K562 (cell line): ENCODE results near the gene BRICD5. TPM values are rescaled to one million over a fixed set of nuclear protein-coding genes. Genes with fewer than 3 reads are reported as not detected.

Experiments
- ATAC-seq: fragments of 200-7000 bp; cut with Tn5 transposase; 3 replicates; pipeline ENCODE4 v1.9.1; 2020; ENCODE audit warnings: moderate library complexity
- BruUV-seq: library from RNA; stranded (reverse); fragments of 400-500 nt; replicated peaks from 2 replicates; lab custom pipeline; 2021; lab: Mats Ljungman, UMichigan
- CTCF ChIA-PET: fragments of 300-600 bp; formaldehyde crosslinking; extraction: SDS; loops from one replicate; lab custom pipeline; 2021; ENCODE audit warnings: low intra/inter-chr PET ratio; lab: Yijun Ruan, JAX
- POLR2A ChIA-PET: fragments of 300-600, 350-650 bp; sonication (Branson Sonifier 250); formaldehyde crosslinking; extraction: SDS; loops from one replicate; lab custom pipeline; 2021; ENCODE audit warnings: antibody characterized with exemption, inconsistent platforms; lab: Yijun Ruan, JAX
- DNase-seq, 4 experiments: peaks; one replicate each; pipeline versions ENCODE4 v3.0.0 to v3.0.0-alpha.2; 2011 to 2018; ENCODE audit warnings: low spot score in 3 of 4, mixed read lengths in 3 of 4; ENCODE audit errors: extremely low read depth in 1 of 4
- FAIRE-seq: peaks from 2 replicates; lab custom pipeline; 2011; peaks lifted over from hg19 to GRCh38; lab: Jason Lieb, UNC
- H2AFZ ChIP-seq: 2 replicates; pipeline ENCODE4 v1.6.0; 2011; ENCODE audit warnings: low read depth, low read length, control low read depth, inconsistent platforms
- H3K27ac ChIP-seq: fragments of 200-600 bp; 3 replicates; pipeline ENCODE4 v1.8.0; 2011; ENCODE audit warnings: low read depth, mild to moderate bottlenecking, control low read depth, inconsistent platforms, low read length, moderate library complexity, mixed read lengths; ENCODE audit errors: extremely low read depth
- H3K27me3 ChIP-seq, 2 experiments: fragments of 300-600 bp in 1 of 2; 2 replicates in 1 of 2; 3 replicates in 1 of 2; pipeline versions ENCODE4 v1.6.0 to v1.8.0; 2011; ENCODE audit warnings: inconsistent platforms in 2 of 2, low read length in 2 of 2, mild to moderate bottlenecking in 1 of 2, mixed read lengths in 1 of 2, moderate library complexity in 1 of 2; ENCODE audit not compliant: control insufficient read depth in 2 of 2, insufficient read depth in 2 of 2
- H3K36me3 ChIP-seq: fragments of 300-600 bp; 3 replicates; pipeline ENCODE4 v1.8.0; 2011; ENCODE audit warnings: mild to moderate bottlenecking, low read length, inconsistent platforms; ENCODE audit not compliant: control insufficient read depth, insufficient read depth
- H3K4me1 ChIP-seq, 2 experiments: fragments of 200-600 bp in 1 of 2; replicated peaks in 1 of 2; 2 replicates in 1 of 2; 3 replicates in 1 of 2; pipeline versions ENCODE4 v1.5.1 to v1.8.0; 2011; ENCODE audit warnings: inconsistent platforms in 2 of 2, low read length in 2 of 2, mild to moderate bottlenecking in 1 of 2, mixed read lengths in 1 of 2, moderate library complexity in 1 of 2; ENCODE audit not compliant: control insufficient read depth in 2 of 2, insufficient read depth in 2 of 2
- H3K4me2 ChIP-seq: 2 replicates; pipeline ENCODE4 v1.6.1; 2011; ENCODE audit warnings: low read length, control low read depth, inconsistent platforms, mixed read lengths; ENCODE audit not compliant: insufficient read depth
- H3K4me3 ChIP-seq: fragments of 200-600 bp; sonication (generic), shearing (Covaris generic); 2 replicates; pipeline ENCODE4 v1.5.1; 2016; ENCODE audit warnings: control low read depth, inconsistent platforms
- H3K79me2 ChIP-seq: fragments of 200-600 bp; 3 replicates; pipeline ENCODE4 v1.8.0; 2011; ENCODE audit warnings: low read length, inconsistent platforms; ENCODE audit not compliant: control insufficient read depth, insufficient read depth
- H3K9ac ChIP-seq, 2 experiments: 2 replicates each; pipeline versions ENCODE4 v1.6.0 to v1.6.1; 2011; ENCODE audit warnings: low read depth in 2 of 2, low read length in 2 of 2, control low read depth in 1 of 2, inconsistent platforms in 1 of 2, mild to moderate bottlenecking in 1 of 2, mixed read lengths in 1 of 2; ENCODE audit not compliant: insufficient read depth in 1 of 2
- H3K9me1 ChIP-seq: one replicate; pipeline ENCODE4 v1.6.0; 2011; ENCODE audit warnings: inconsistent platforms, mild to moderate bottlenecking, low read length, moderate library complexity; ENCODE audit not compliant: control insufficient read depth, insufficient read depth
- H3K9me3 ChIP-seq: replicated peaks from 2 replicates; pipeline ENCODE4 v1.5.1; 2011; ENCODE audit warnings: low read depth, low read length, inconsistent platforms; ENCODE audit not compliant: control insufficient read depth, insufficient read depth
- H4K20me1 ChIP-seq: replicated peaks from 2 replicates; pipeline ENCODE4 v1.6.1; 2011; ENCODE audit warnings: low read length, inconsistent platforms, mixed read lengths; ENCODE audit not compliant: control insufficient read depth, insufficient read depth
- KDM4B ChIP-seq, 2 experiments: fragments of 450-650 bp in 1 of 2; sonication (generic) in 1 of 2; IDR thresholded peaks; 2 replicates each; pipeline ENCODE4 v1.6.1; 2016 to 2017; ENCODE audit warnings: borderline replicate concordance in 2 of 2, antibody characterized with exemption in 1 of 2, low read depth in 1 of 2, mild to moderate bottlenecking in 1 of 2
- KLF6 ChIP-seq: fragments of 250-450 bp; sonication (Bioruptor Pico); IDR thresholded peaks from 2 replicates; pipeline ENCODE4 v1.4.0; 2020; ENCODE audit warnings: mild to moderate bottlenecking, moderate library complexity, borderline replicate concordance
- NR2C1 ChIP-seq, 2 experiments: fragments of 450-650 bp; IDR thresholded peaks; 2 replicates each; pipeline ENCODE4 v1.6.1; 2017; ENCODE audit warnings: mild to moderate bottlenecking in 2 of 2, antibody characterized with exemption in 1 of 2, inconsistent platforms in 1 of 2, missing compliant biosample characterization in 1 of 2, missing genetic modification characterization in 1 of 2
- POLR2AphosphoS2 ChIP-seq: IDR thresholded peaks from 2 replicates; pipeline ENCODE4 v1.6.1; 2012; ENCODE audit warnings: low read length, improper control_type of control experiment
- POLR3G ChIP-seq: IDR thresholded peaks from 2 replicates; pipeline ENCODE4 v1.6.1; 2011; ENCODE audit not compliant: insufficient read length, insufficient replicate concordance; ENCODE audit errors: extremely low read depth
- SIRT6 ChIP-seq: IDR thresholded peaks from one replicate; pipeline ENCODE4 v1.6.1; 2012; ENCODE audit warnings: low read depth, mild to moderate bottlenecking, control low read depth, inconsistent platforms, low read length, moderate library complexity
- TAF1 ChIP-seq: IDR thresholded peaks from 2 replicates; pipeline ENCODE4 v1.6.1; 2011; ENCODE audit warnings: mild to moderate bottlenecking, low read length, moderate library complexity; ENCODE audit not compliant: insufficient read depth, control insufficient read depth, severe bottlenecking; ENCODE audit errors: extremely low read depth
- TEAD2 ChIP-seq: fragments of 450-650 bp; IDR thresholded peaks from 2 replicates; pipeline ENCODE4 v1.6.1; 2016; ENCODE audit warnings: missing genetic modification characterization, control low read depth, missing compliant biosample characterization
- ZBED1 ChIP-seq: IDR thresholded peaks from 2 replicates; pipeline ENCODE4 v1.6.1; 2014
- ZNF263 ChIP-seq: sonication (generic); formaldehyde crosslinking; IDR thresholded peaks from 2 replicates; pipeline ENCODE4 v1.8.0; 2022; ENCODE audit warnings: mild to moderate bottlenecking, missing genetic modification reagents, borderline replicate concordance
- ZNF699 ChIP-seq: fragments of 250-450 bp; sonication (Bioruptor Pico); IDR thresholded peaks from 2 replicates; pipeline ENCODE4 v1.8.0; 2021; ENCODE audit warnings: mild to moderate bottlenecking, moderate library complexity; ENCODE audit not compliant: insufficient replicate concordance
- ZNF77 ChIP-seq: fragments of 250-450 bp; sonication (Bioruptor Pico); IDR thresholded peaks from 2 replicates; pipeline ENCODE4 v1.5.0; 2020
- whole genome bisulfite sequencing: fragments of 100-300 bp; shearing (Covaris generic); methylation state at CpG from one replicate; pipeline ENCODE4 v1.1.6; 2016; ENCODE audit warnings: low coverage, mixed read lengths; ENCODE audit not compliant: insufficient coverage; ENCODE audit errors: missing lambda C conversion rate; 5-methylcytosine and 5-hydroxymethylcytosine counted together
- in situ Hi-C: fragments of 300-500 bp; cut with MboI; formaldehyde crosslinking; loops from 4 replicates; pipeline ENCODE4 v1.15.0; 2018; ENCODE audit warnings: inconsistent platforms, mixed read lengths
- intact Hi-C: fragments of 100-400 bp; cut with micrococcal nuclease; formaldehyde crosslinking; loops from 2 replicates; pipeline ENCODE4 v1.14.2; 2022
- polyA plus RNA-seq, 8 experiments: library from polyadenylated mRNA; depleted of rRNA in 4 of 8; stranded (reverse) in 5 of 8; unstranded in 3 of 8; fragments of >200 nt; fragmentation: Nextera tagmentation in 2 of 8; fragmentation: Illumina TruSeq in 1 of 8; extraction: Ambion mirVana in 2 of 8; extraction: Trizol in 1 of 8; gene quantifications; 2 replicates each; pipeline versions ENCODE4 v1.2.1 to v1.2.3, GENCODE V29; 2011 to 2014; ENCODE audit warnings: inconsistent platforms in 1 of 8, missing spikeins in 1 of 8
- total RNA-seq, 7 experiments: library from RNA; depleted of rRNA in 6 of 7; stranded (reverse); fragments of >200 nt in 6 of 7; fragmentation: Illumina TruSeq in 2 of 7; extraction: Trizol in 2 of 7; gene quantifications; 2 replicates each; pipeline versions ENCODE4 v1.2.1 to v1.2.3, GENCODE V29; 2011 to 2021; ENCODE audit warnings: low replicate concordance in 1 of 7
- TF ChIP-seq, protein P1 (sequence below): sonication (generic); formaldehyde crosslinking; IDR thresholded peaks from 2 replicates; pipeline ENCODE4 v1.8.0; 2023; ENCODE audit warnings: missing genetic modification reagents, mild to moderate bottlenecking, borderline replicate concordance
- TF ChIP-seq, protein P2 (sequence below): fragments of 450-650 bp; IDR thresholded peaks from 2 replicates; pipeline ENCODE4 v1.6.1; 2016; ENCODE audit warnings: mild to moderate bottlenecking

BRICD5 gene
- total and polyA plus RNA-seq, 9 of the 15 experiments (the other 6 are each of a cell fraction or from before 2014, with no cell fraction given) = 0.24 to 15.1 (median 2.4) TPM; not detected in 1

DNA sequence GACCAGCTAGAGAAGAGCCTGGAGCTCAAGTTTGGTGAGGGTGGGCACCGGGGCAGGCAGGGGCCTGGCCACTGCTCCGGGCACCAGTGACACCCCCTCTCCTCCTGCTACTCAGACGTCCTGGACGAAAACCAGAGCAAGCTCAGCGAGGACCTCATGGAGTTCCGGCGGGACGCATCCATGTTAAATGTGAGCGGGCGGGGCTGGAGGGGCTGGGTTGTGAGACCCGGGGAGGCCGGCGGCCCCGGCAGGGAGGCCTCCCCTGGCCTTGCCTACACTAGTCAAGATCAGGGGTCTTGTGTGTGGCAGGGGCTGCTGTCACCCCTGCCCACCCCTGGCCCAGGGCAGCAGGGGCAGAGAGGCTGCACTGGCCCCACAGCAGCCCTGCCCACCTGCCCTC is 37.3 kb downstream of the BRICD5 start:
- peak overlapping the region in 1 of 2 experiments; percentile 26; a peak in 1 of 4 replicates for H3K9ac ChIP-seq
- no peak for FAIRE-seq
- H3K4me2 ChIP-seq = no peak overlapping the region
- no peak overlapping the region for H3K27ac ChIP-seq
- no peak overlapping the region for H2AFZ ChIP-seq
- H3K36me3 ChIP-seq = peaks cover 76% of the 10 kb centered on the region; the same call in 2 of the 3 replicates
- H3K79me2 ChIP-seq = no peaks in the 10 kb centered on the region
- no peaks in the 10 kb centered on the region for H3K9me1 ChIP-seq
- no TSS peak for BruUV-seq
- H3K9me3 ChIP-seq = no peaks in the 10 kb centered on the region
- in situ Hi-C loops (no loop called here), intact Hi-C loops (no loop called here)
- ChIA-PET CTCF (no interaction called here), POLR2A (interaction anchor here (0.7 to 4.3 kb wide), 2 partner anchors 18 to 31 kb away, joined by 3 to 27 read pairs; partner anchors contain the start of gene TRAF7)
- WGBS = 91% methylated on average over 13 of the region's 14 CpGs
- H4K20me1 ChIP-seq = no peaks in the 10 kb centered on the region; the same call in 1 of the 2 replicates
- no peak overlapping the region for H3K4me3 ChIP-seq
- H3K27me3 ChIP-seq = no peaks in the 10 kb centered on the region
- no peak for ATAC-seq
- H3K4me1 ChIP-seq = peaks cover 0 to 59% of the 10 kb centered on the region in 2 experiments; a peak in 2 of 5 replicates
- no peak for DNase-seq
- TF ChIP-seq POLR2AphosphoS2 = no peak
- no peak for TF ChIP-seq ZBED1
- TF ChIP-seq ZNF263 (CRISPR knock-in tag) = no peak
- no peak for TF ChIP-seq TAF1
- TF ChIP-seq TEAD2 (tag) = no peak
- TF ChIP-seq, protein P1, sequence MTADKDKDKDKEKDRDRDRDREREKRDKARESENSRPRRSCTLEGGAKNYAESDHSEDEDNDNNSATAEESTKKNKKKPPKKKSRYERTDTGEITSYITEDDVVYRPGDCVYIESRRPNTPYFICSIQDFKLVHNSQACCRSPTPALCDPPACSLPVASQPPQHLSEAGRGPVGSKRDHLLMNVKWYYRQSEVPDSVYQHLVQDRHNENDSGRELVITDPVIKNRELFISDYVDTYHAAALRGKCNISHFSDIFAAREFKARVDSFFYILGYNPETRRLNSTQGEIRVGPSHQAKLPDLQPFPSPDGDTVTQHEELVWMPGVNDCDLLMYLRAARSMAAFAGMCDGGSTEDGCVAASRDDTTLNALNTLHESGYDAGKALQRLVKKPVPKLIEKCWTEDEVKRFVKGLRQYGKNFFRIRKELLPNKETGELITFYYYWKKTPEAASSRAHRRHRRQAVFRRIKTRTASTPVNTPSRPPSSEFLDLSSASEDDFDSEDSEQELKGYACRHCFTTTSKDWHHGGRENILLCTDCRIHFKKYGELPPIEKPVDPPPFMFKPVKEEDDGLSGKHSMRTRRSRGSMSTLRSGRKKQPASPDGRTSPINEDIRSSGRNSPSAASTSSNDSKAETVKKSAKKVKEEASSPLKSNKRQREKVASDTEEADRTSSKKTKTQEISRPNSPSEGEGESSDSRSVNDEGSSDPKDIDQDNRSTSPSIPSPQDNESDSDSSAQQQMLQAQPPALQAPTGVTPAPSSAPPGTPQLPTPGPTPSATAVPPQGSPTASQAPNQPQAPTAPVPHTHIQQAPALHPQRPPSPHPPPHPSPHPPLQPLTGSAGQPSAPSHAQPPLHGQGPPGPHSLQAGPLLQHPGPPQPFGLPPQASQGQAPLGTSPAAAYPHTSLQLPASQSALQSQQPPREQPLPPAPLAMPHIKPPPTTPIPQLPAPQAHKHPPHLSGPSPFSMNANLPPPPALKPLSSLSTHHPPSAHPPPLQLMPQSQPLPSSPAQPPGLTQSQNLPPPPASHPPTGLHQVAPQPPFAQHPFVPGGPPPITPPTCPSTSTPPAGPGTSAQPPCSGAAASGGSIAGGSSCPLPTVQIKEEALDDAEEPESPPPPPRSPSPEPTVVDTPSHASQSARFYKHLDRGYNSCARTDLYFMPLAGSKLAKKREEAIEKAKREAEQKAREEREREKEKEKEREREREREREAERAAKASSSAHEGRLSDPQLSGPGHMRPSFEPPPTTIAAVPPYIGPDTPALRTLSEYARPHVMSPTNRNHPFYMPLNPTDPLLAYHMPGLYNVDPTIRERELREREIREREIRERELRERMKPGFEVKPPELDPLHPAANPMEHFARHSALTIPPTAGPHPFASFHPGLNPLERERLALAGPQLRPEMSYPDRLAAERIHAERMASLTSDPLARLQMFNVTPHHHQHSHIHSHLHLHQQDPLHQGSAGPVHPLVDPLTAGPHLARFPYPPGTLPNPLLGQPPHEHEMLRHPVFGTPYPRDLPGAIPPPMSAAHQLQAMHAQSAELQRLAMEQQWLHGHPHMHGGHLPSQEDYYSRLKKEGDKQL (CRISPR knock-in tag) = no peak
- TF ChIP-seq ZNF699 = no peak
- TF ChIP-seq NR2C1 (IDR thresholded peaks at IDR 0.05) = no peak
- TF ChIP-seq NR2C1 (tag; IDR thresholded peaks at IDR 0.05) = no peak
- TF ChIP-seq KDM4B (IDR thresholded peaks at IDR 0.05; ENCODE audit: borderline replicate concordance in 2 of 2, low read depth in 1 of 2) = no peak
- TF ChIP-seq SIRT6 = no peak
- TF ChIP-seq, protein P2, sequence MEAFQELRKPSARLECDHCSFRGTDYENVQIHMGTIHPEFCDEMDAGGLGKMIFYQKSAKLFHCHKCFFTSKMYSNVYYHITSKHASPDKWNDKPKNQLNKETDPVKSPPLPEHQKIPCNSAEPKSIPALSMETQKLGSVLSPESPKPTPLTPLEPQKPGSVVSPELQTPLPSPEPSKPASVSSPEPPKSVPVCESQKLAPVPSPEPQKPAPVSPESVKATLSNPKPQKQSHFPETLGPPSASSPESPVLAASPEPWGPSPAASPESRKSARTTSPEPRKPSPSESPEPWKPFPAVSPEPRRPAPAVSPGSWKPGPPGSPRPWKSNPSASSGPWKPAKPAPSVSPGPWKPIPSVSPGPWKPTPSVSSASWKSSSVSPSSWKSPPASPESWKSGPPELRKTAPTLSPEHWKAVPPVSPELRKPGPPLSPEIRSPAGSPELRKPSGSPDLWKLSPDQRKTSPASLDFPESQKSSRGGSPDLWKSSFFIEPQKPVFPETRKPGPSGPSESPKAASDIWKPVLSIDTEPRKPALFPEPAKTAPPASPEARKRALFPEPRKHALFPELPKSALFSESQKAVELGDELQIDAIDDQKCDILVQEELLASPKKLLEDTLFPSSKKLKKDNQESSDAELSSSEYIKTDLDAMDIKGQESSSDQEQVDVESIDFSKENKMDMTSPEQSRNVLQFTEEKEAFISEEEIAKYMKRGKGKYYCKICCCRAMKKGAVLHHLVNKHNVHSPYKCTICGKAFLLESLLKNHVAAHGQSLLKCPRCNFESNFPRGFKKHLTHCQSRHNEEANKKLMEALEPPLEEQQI = no peak
- TF ChIP-seq ZNF77 (CRISPR knock-in tag) = no peak
- no peak for TF ChIP-seq POLR3G
- no peak for TF ChIP-seq KLF6 (CRISPR knock-in tag)
